Mesenchymal stem cell (in vitro differentiated cells and primary cell): ENCODE results near the gene PTPRD.

ENCODE experiments used
- DNase-seq: peaks from one replicate; pipeline ENCODE4 v3.0.0-alpha.2; 2013
- H2AFZ ChIP-seq: one replicate; pipeline ENCODE4 v1.6.1; 2013; ENCODE audit warnings: low read depth, mild to moderate bottlenecking, control low read depth, inconsistent platforms, low read length, moderate library complexity
- H2AK5ac ChIP-seq: 2 replicates; pipeline ENCODE4 v1.6.1; 2013; ENCODE audit warnings: low read length, moderate library complexity, mild to moderate bottlenecking, inconsistent platforms; ENCODE audit not compliant: severe bottlenecking
- H2BK120ac ChIP-seq: one replicate; pipeline ENCODE4 v1.6.1; 2013; ENCODE audit warnings: low read depth, mild to moderate bottlenecking, inconsistent platforms, low read length, moderate library complexity
- H2BK12ac ChIP-seq, 2 experiments: one replicate each; pipeline ENCODE4 v1.6.1; 2013; ENCODE audit warnings: inconsistent platforms in 2 of 2, low read length in 2 of 2, mild to moderate bottlenecking in 2 of 2, moderate library complexity in 2 of 2, control low read depth in 1 of 2
- H2BK15ac ChIP-seq: one replicate; pipeline ENCODE4 v1.6.1; 2013; ENCODE audit warnings: mild to moderate bottlenecking, low read depth, inconsistent platforms; ENCODE audit not compliant: poor library complexity, severe bottlenecking
- H2BK5ac ChIP-seq: 2 replicates; pipeline ENCODE4 v1.6.1; 2013; ENCODE audit warnings: low read depth, mild to moderate bottlenecking, low read length, control low read depth, inconsistent platforms; ENCODE audit not compliant: poor library complexity, severe bottlenecking
- H3K14ac ChIP-seq, 2 experiments: one replicate each; pipeline ENCODE4 v1.6.1; 2013; ENCODE audit warnings: inconsistent platforms in 2 of 2, low read length in 2 of 2, control low read depth in 1 of 2, mild to moderate bottlenecking in 1 of 2, moderate library complexity in 1 of 2
- H3K18ac ChIP-seq, 2 experiments: one replicate each; pipeline ENCODE4 v1.6.1; 2013; ENCODE audit warnings: inconsistent platforms in 2 of 2, low read length in 2 of 2, control low read depth in 1 of 2, low read depth in 1 of 2, mild to moderate bottlenecking in 1 of 2
- H3K23ac ChIP-seq, 2 experiments: one replicate each; pipeline ENCODE4 v1.6.1; 2013; ENCODE audit warnings: inconsistent platforms in 2 of 2, low read length in 2 of 2, mild to moderate bottlenecking in 2 of 2, moderate library complexity in 2 of 2, control low read depth in 1 of 2
- H3K27ac ChIP-seq: 2 replicates; pipeline ENCODE4 v1.5.1; 2013; ENCODE audit warnings: mild to moderate bottlenecking, moderate library complexity, low read length, control low read depth, inconsistent platforms; ENCODE audit not compliant: poor library complexity, severe bottlenecking
- H3K27me3 ChIP-seq, 2 experiments: 2 replicates each; pipeline versions ENCODE4 v1.6.1 to v1.7.0; 2013; ENCODE audit warnings: low read length in 2 of 2, mild to moderate bottlenecking in 2 of 2, moderate library complexity in 2 of 2, control low read depth in 1 of 2, inconsistent platforms in 1 of 2; ENCODE audit not compliant: control insufficient read depth in 1 of 2, insufficient read depth in 1 of 2
- H3K36me3 ChIP-seq, 2 experiments: 2 replicates each; pipeline versions ENCODE4 v1.6.1 to v1.7.0; 2013; ENCODE audit warnings: low read length in 2 of 2, control low read depth in 1 of 2, inconsistent platforms in 1 of 2, low read depth in 1 of 2, mild to moderate bottlenecking in 1 of 2; ENCODE audit not compliant: insufficient read depth in 2 of 2, control insufficient read depth in 1 of 2
- H3K4ac ChIP-seq, 2 experiments: one replicate each; pipeline ENCODE4 v1.6.1; 2013; ENCODE audit warnings: inconsistent platforms in 2 of 2, low read length in 2 of 2, mild to moderate bottlenecking in 2 of 2, moderate library complexity in 2 of 2, control low read depth in 1 of 2, low read depth in 1 of 2
- H3K4me1 ChIP-seq: 2 replicates; pipeline ENCODE4 v1.6.1; 2013; ENCODE audit warnings: low read depth, low read length, control low read depth; ENCODE audit not compliant: control insufficient read depth, insufficient read depth
- H3K4me2 ChIP-seq: 2 replicates; pipeline ENCODE4 v1.6.1; 2013; ENCODE audit warnings: low read length, mild to moderate bottlenecking, inconsistent platforms; ENCODE audit not compliant: poor library complexity, severe bottlenecking
- H3K4me3 ChIP-seq, 2 experiments: 2 replicates each; pipeline versions ENCODE4 v1.5.1 to v1.7.0; 2013; ENCODE audit warnings: low read length in 2 of 2, mild to moderate bottlenecking in 2 of 2, control low read depth in 1 of 2, low read depth in 1 of 2; ENCODE audit not compliant: insufficient read depth in 1 of 2
- H3K79me1 ChIP-seq: replicated peaks from 2 replicates; pipeline ENCODE4 v1.6.1; 2013; ENCODE audit warnings: mild to moderate bottlenecking, control low read depth, low read length, inconsistent platforms; ENCODE audit not compliant: poor library complexity, severe bottlenecking
- H3K9ac ChIP-seq: 2 replicates; pipeline ENCODE4 v1.7.0; 2013; ENCODE audit warnings: mild to moderate bottlenecking, low read length, moderate library complexity
- H3K9me3 ChIP-seq: 2 replicates; pipeline ENCODE4 v1.7.0; 2013; ENCODE audit warnings: mild to moderate bottlenecking, low read length; ENCODE audit not compliant: control insufficient read depth
- H4K8ac ChIP-seq: one replicate; pipeline ENCODE4 v1.6.1; 2013; ENCODE audit warnings: inconsistent platforms, mild to moderate bottlenecking, low read length, moderate library complexity
- H4K91ac ChIP-seq: one replicate; pipeline ENCODE4 v1.6.1; 2013; ENCODE audit warnings: mild to moderate bottlenecking, low read length, inconsistent platforms
- WGBS: methylation state at CpG from one replicate; pipeline ENCODE4 v1.1.7; 2013; ENCODE audit warnings: mixed read lengths; 5-methylcytosine and 5-hydroxymethylcytosine counted together

The PTPRD gene

DNA sequence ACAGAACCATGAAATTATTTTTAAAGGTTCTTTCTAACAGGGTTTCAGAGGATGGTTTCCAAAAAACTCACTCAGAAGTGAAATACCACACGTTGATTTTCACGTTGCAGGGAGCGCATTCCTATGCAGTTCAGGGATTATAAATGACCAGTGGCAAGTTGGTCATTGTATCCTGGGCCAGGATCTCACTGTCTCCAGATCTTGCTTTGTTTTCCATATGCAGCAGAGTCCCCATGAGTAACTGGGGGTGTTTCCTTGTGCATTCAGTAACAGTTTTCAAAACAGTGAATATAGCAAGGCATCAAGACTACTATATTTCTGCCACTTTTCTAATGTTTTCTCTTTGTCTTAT lies 1748.3 kb downstream of the PTPRD start:
- Histone ChIP-seq H3K4me3 (peak overlapping the region in 1 of 2 experiments; percentile 53), H3K27me3 (peaks cover 0 to 4% of the 10 kb centered on the region in 2 experiments), H4K91ac (no peak overlapping the region), H2BK12ac (no peak overlapping the region), H3K4me2 (peak overlapping the region; percentile 52), H3K4me1 (peaks cover 7% of the 10 kb centered on the region), H3K4ac (no peak overlapping the region), H4K8ac (no peak overlapping the region), H3K27ac (peak overlapping the region; percentile 78), H3K9me3 (no peaks in the 10 kb centered on the region), H2BK120ac (no peak overlapping the region), H2AFZ (no peak overlapping the region), H2BK5ac (no peak overlapping the region), H3K9ac (peak overlapping the region; percentile 47), H3K23ac (no peak overlapping the region), H3K36me3 (no peaks in the 10 kb centered on the region), H2AK5ac (no peak overlapping the region), H3K79me1 (no peaks in the 10 kb centered on the region), H2BK15ac (no peak overlapping the region), H3K18ac (no peak overlapping the region), H3K14ac (no peak overlapping the region)
- WGBS = 31% methylated on average over 3 of the region's 3 CpGs
- no peak for DNase-seq

DNA sequence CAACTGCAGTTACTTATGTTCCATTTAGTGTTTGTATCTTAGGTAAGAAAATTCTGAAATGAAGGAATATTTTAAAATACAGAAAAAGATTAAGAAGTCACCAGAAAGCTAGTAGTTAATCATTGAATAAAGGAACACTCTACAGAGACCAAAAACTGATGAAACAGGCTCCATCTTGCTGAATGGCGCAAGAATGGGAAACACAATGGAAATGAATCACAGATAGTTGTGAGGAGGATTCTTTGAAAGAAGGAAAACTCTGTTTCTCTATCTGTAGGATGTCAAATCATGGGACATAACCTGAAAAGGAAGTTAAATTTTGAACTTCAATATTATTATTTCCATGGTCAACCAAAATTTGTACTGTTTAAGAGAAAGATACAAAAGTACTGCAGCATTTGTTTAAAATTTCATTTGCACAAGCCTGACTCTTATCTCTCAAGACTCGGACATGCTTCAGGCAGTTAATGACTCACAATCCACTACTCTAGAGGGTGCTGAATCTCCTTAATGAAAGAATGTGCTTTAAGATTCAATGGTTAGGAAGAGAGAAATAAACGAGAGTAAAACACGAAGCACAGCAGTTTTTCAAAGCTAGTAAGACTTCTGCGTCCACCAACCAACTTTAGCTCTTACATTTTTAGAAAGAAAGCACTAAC lies 1748.8 kb downstream of the PTPRD start:
- Histone ChIP-seq H2AFZ (no peak overlapping the region), H4K91ac (no peak overlapping the region), H2BK15ac (no peak overlapping the region), H3K9me3 (no peaks in the 10 kb centered on the region), H3K4me1 (peaks cover 7% of the 10 kb centered on the region), H3K27me3 (peaks cover 0 to 9% of the 10 kb centered on the region in 2 experiments), H3K4ac (no peak overlapping the region), H3K14ac (no peak overlapping the region), H2BK120ac (no peak overlapping the region), H3K23ac (no peak overlapping the region), H3K9ac (peak overlapping the region; percentile 47), H3K4me2 (peak overlapping the region; percentile 52), H2BK12ac (no peak overlapping the region), H2BK5ac (no peak overlapping the region), H3K27ac (peak overlapping the region; percentile 78), H3K79me1 (no peaks in the 10 kb centered on the region), H3K18ac (no peak overlapping the region), H3K36me3 (no peaks in the 10 kb centered on the region), H3K4me3 (peak overlapping the region in 1 of 2 experiments; percentile 53), H4K8ac (no peak overlapping the region), H2AK5ac (no peak overlapping the region)
- WGBS = 50% methylated on average over 1 of the region's 5 CpGs
- DNase-seq = peak; percentile 74

DNA sequence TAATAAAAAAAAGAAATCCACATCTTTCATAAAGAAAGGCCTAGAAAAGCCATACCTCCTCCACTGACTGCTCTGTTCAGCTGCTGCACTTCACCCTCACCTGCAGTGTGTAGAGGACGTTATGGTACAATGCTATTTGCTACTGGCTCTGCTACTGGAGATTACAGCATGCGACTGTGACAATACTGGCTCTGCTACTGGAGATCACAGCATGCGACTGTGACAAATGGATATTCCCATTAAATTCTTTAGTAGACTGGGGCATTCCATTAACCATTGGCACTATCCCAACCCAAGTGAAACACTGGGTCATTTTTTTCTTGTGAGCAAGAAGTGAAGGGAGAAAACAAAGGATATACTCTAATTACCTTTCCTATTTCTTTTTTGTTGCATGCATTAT lies 1749.7 kb downstream of the PTPRD start:
- H2BK12ac ChIP-seq = no peak overlapping the region
- 87% methylated on average over 3 of the region's 3 CpGs for WGBS
- H3K9me3 ChIP-seq = no peaks in the 10 kb centered on the region
- no peak overlapping the region for H3K18ac ChIP-seq
- H3K27me3 ChIP-seq = peaks cover 0 to 12% of the 10 kb centered on the region in 2 experiments
- no peak overlapping the region for H4K91ac ChIP-seq
- H2BK15ac ChIP-seq = peak overlapping the region; percentile 23
- peaks cover 10% of the 10 kb centered on the region for H3K4me1 ChIP-seq
- H3K9ac ChIP-seq = no peak overlapping the region
- no peak overlapping the region for H2BK5ac ChIP-seq
- H3K4ac ChIP-seq = no peak overlapping the region
- H3K14ac ChIP-seq = no peak overlapping the region
- DNase-seq = no peak
- H2BK120ac ChIP-seq = no peak overlapping the region
- H3K27ac ChIP-seq = no peak overlapping the region
- no peak overlapping the region for H3K23ac ChIP-seq
- no peak overlapping the region for H2AK5ac ChIP-seq
- H3K4me2 ChIP-seq = no peak overlapping the region
- H2AFZ ChIP-seq = no peak overlapping the region
- H3K36me3 ChIP-seq = no peaks in the 10 kb centered on the region
- no peak overlapping the region for H4K8ac ChIP-seq
- H3K79me1 ChIP-seq = peaks cover under 1% of the 10 kb centered on the region
- no peak overlapping the region for H3K4me3 ChIP-seq

DNA sequence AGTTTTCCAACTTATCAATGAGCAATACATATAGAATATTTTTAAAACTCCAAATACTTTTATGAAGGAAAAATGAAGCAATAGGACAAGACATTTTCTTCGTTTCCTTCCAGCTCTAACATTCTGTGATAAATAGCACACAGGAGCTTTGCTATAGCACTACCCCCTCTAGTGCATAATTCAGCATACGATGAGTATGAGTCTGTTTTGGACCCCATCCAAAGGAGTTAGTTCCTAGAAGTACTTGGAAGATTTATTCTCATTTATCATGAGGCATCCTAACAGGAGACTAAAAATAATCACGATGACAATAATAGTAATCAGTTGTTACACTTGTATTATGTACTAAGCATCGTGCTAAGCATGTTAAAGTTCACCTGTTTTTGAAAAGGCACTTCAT lies 1751.9 kb downstream of the PTPRD start:
- Histone ChIP-seq H4K8ac (no peak overlapping the region), H2BK15ac (no peak overlapping the region), H3K4me2 (no peak overlapping the region), H2AK5ac (no peak overlapping the region), H3K9ac (no peak overlapping the region), H3K23ac (no peak overlapping the region), H3K27ac (no peak overlapping the region), H3K79me1 (peaks cover 8% of the 10 kb centered on the region), H4K91ac (no peak overlapping the region), H2BK5ac (no peak overlapping the region), H3K4me1 (peaks cover 9% of the 10 kb centered on the region), H3K14ac (no peak overlapping the region), H3K4ac (no peak overlapping the region), H3K9me3 (no peaks in the 10 kb centered on the region), H3K18ac (no peak overlapping the region), H3K27me3 (peaks cover 0 to 12% of the 10 kb centered on the region in 2 experiments), H2AFZ (no peak overlapping the region), H3K4me3 (no peak overlapping the region), H2BK120ac (no peak overlapping the region), H3K36me3 (no peaks in the 10 kb centered on the region), H2BK12ac (no peak overlapping the region)
- DNase-seq = peak; percentile 18
- WGBS = 70% methylated on average over 2 of the region's 4 CpGs
